ENCODE results near the gene ZNF8.
"Not testable (repeated sequence)": the region's sequence is repeated elsewhere in the genome, so short reads cannot be mapped to it uniquely, and the experiment has no call there.

ZNF8 gene

DNA sequence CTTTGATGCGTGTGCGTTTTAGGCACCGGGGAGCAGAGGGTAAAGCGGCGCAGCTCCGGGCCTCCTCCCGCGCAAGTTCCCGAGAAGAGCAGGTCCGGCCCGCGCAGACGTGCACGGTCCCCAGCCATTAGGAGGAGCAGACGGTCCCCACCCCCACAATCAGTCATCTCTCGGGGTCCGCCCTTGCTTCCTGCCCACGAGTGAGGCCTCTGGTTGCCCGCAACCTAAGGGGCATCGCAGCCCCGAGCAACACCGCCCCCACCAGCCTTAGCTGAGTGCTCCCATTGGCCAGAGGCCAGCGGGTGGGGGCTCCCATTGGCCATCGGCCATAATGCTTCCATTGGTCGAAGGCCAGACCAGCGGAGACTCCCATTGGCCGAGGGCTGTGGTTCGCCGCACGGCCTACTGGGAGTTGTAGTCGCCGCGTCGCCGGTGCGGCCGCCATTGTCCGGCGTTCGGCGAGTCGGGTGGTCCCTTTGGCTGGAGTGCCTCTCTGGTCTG, at the start of gene ZNF8:
Gene ZNF8 (plus strand): TSS at position 415 of the 501 bp plus-strand sequence. CDS start 127 bp downstream, outside the sequence.
- DNase-seq: peak; percentile 99

DNA sequence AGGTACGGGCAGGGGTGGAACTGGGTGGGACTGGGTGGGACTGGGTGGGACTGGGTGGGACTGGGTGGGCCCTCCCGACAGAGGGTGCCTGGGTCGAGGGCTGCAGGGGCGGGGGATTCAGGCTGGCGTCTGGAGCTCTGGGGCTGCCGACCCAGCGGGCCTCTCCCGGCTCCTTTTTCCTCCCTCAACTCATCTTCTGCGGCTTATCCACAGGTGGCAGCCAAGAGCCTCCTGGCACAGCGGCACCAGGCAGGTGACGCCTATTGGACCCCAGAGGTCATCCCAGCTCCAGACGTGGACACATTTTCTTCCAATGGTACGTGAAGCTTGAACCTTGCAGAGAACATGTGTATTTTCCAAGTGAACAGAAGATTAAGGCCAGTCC, 49.5 kb upstream of the ZNF8 start:
- peak; percentile 42 for DNase-seq

- no peak for DNase-seq
Observed at GRCh38 chr19:58237324-58237723, 41.4 kb upstream of the ZNF8 start.

DNA sequence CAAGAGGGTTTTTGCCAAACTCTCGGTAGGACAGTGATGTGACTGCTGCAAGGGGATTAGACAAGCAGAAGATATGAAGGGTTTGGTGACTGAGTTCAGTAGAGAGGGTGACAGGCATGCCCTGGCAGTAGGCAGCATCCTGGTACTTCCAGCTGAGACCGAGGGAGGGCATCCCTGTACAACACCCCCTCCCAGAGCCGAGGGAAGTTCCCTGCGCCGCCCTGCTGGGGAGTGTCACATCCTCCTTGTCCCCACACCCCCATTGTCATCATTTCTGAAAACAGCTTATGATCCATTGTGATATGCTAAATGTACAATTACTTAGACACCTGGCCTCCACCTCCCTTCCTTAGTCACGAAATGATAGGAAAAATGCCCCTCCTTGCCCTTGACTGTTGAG, 35.4 kb upstream of the ZNF8 start:
- no peak for DNase-seq

- no peak for DNase-seq
Observed at GRCh38 chr19:58248886-58249285, 29.9 kb upstream of the ZNF8 start.

GRCh38 chr19:58252102-58252685, 26.6 kb upstream of the ZNF8 start:
- peak; percentile 50 for DNase-seq

DNA sequence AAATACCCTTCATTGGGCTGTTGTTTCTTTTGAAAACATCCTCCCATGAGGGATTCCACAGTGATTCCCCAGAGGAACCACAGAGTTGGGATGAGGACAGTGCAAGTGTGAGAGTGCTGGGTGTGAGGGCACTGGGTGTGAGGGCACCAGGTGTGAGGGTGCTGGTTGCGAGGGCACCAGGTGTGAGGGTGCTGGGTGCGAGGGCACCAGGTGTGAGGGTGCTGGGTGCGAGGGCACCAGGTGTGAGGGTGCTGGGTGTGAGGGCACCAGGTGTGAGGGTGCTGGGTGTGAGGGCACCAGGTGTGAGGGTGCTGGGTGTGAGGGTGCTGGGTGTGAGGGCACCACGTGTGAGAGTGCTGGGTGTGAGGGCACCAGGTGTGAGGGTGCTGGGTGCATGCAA, 20.5 kb upstream of the ZNF8 start:
- not testable (repeated sequence) for DNase-seq

DNA sequence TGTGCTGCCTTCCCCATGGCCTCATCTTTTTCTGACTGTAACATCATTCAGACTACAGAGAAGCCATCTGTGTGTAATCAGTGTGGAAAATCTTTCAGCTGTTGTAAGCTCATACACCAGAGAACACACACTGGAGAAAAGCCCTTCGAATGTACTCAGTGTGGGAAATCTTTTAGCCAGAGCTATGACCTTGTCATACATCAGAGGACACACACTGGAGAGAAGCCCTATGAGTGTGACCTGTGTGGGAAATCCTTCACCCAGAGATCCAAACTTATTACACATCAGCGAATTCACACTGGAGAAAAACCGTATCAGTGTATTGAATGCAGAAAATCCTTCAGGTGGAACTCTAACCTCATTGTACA, 17.2 kb upstream of the ZNF8 start:
- no peak for DNase-seq

GRCh38 chr19:58261968-58262921, 16.5 kb upstream of the ZNF8 start:
- peak; percentile 22 for DNase-seq

DNA sequence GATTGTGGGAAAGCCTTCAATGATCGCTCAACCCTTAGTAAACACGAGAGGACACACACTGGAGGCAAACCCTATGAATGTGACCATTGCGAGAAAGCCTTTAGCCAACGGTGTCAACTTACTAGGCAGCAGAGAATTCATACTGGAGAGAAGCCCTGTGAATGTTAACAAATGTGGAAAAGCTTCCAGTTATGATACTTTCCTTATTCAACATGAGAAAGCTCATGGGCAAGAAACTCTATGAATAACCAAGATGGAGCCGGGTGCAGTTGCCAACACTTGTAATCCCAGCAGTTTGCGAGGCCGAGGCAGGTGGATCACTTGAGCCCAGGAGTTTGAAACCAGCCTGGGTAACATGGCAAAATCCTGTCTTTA, 15.8 kb upstream of the ZNF8 start:
- DNase-seq: no peak

- no peak for DNase-seq
Observed at GRCh38 chr19:58265100-58265499, 13.7 kb upstream of the ZNF8 start.

- DNase-seq: no peak
Observed at GRCh38 chr19:58268344-58268743, 10.4 kb upstream of the ZNF8 start.

GRCh38 chr19:58274771-58275201, 4.0 kb upstream of the ZNF8 start:
- no peak for DNase-seq

GRCh38 chr19:58275564-58275963, 3.2 kb upstream of the ZNF8 start:
- DNase-seq: no peak

DNA sequence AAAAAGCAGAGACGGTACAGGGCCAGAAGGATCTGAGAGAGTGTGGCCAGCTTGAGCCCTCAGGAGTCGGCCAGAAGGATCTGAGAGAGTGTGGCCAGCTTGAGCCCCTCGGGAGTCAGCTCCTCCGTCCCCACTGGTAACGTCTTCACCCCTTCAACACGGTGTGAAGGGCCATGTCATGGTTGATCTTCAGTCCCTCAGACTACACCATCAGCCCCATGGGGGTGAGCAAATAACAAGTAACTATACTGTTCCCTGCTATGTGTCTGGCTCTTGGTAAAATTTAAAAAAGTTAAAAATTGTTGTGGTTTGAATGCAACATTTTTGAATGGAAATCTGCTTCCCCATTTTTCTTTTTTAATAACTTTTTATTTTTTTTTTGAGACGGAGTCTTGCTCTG, 1.6 kb upstream of the ZNF8 start:
- no peak for DNase-seq

GRCh38 chr19:58277748-58278540, 811 bp upstream of the ZNF8 start:
- DNase-seq: no peak

GRCh38 chr19:58279042-58279924, 528 bp downstream of the ZNF8 start:
- DNase-seq: peak; percentile 87

- no peak for DNase-seq
Observed at GRCh38 chr19:58279925-58280316, 1.2 kb downstream of the ZNF8 start.

GRCh38 chr19:58284199-58284598, 5.4 kb downstream of the ZNF8 start:
- no peak for DNase-seq

- DNase-seq: no peak
Observed at GRCh38 chr19:58291943-58292342, 13.2 kb downstream of the ZNF8 start.

GRCh38 chr19:58294743-58295374, 16.1 kb downstream of the ZNF8 start:
- no peak for DNase-seq

DNA sequence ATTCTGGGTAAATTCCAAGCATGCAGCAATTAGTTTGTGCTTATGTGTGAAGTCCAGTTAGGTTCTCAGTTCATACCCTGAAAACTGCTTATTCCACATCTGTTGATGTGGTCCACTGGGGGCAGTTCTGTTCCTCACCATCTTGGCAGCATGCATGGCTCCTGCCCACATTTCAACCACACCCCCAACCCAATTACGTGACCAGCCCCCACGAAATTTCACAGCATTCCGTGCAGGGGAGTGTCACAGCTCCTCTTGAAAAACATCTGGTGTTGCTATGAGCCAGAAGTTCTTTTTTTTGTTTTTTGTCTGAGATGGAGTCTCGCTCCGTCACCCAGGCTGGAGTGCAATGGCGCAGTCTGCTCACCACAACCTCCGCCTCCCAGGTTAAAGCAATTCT, 17.3 kb downstream of the ZNF8 start:
- DNase-seq: no peak
